ENCODE measurements around the gene RGS2.

Gene RGS2

GRCh38 chr1:192810253-192810880 lies 1.5 kb downstream of the RGS2 start:
- TF ChIP-seq CTBP1 (IDR thresholded peaks at IDR 0.05; ENCODE audit: borderline replicate concordance) (peak; percentile 17; the same call in 1 of the 2 replicates), L3MBTL2 (conservative IDR thresholded peaks at IDR 0.05) (no peak)
- TF ChIP-seq, protein P1, sequence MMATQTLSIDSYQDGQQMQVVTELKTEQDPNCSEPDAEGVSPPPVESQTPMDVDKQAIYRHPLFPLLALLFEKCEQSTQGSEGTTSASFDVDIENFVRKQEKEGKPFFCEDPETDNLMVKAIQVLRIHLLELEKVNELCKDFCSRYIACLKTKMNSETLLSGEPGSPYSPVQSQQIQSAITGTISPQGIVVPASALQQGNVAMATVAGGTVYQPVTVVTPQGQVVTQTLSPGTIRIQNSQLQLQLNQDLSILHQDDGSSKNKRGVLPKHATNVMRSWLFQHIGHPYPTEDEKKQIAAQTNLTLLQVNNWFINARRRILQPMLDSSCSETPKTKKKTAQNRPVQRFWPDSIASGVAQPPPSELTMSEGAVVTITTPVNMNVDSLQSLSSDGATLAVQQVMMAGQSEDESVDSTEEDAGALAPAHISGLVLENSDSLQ (IDR thresholded peaks at IDR 0.05), result peak; percentile 63
- ChIA-PET CTCF (interaction anchor here (1.1 kb wide), 1 partner anchor 209 kb away, joined by 3 read pairs; no protein-coding TSS in a partner anchor), POLR2A (interaction anchor here (1.1 kb wide), 1 partner anchor 9 kb away, joined by 3 read pairs; no protein-coding TSS in a partner anchor)
- no peak for DNase-seq (ENCODE audit: extremely low spot score)

GRCh38 chr1:192811006-192811405 lies 2.2 kb downstream of the RGS2 start:
- TF ChIP-seq HDGF (IDR thresholded peaks at IDR 0.05; ENCODE audit: borderline replicate concordance) (no peak), FOXK2 (IDR thresholded peaks at IDR 0.05) (no peak), NFRKB (IDR thresholded peaks at IDR 0.05) (no peak)
- ChIA-PET POLR2A (interaction anchor here (0.7 to 1.1 kb wide), 2 partner anchors 10 to 301 kb away, joined by 3 read pairs; no protein-coding TSS in a partner anchor), CTCF (interaction anchor here (1.1 kb wide), 1 partner anchor 209 kb away, joined by 3 read pairs; no protein-coding TSS in a partner anchor)
- DNase-seq (ENCODE audit: extremely low spot score), result no peak

GRCh38 chr1:192811594-192812239 lies 2.9 kb downstream of the RGS2 start:
- CTCF ChIA-PET, result no interaction called here
- TF ChIP-seq ARNT (IDR thresholded peaks at IDR 0.05) (no peak), CTBP1 (IDR thresholded peaks at IDR 0.05; ENCODE audit: borderline replicate concordance) (no peak), LEF1 (IDR thresholded peaks at IDR 0.05; ENCODE audit: borderline replicate concordance) (no peak), SP1 (IDR thresholded peaks at IDR 0.05) (no peak), BHLHE40 (IDR thresholded peaks at IDR 0.05; ENCODE audit: borderline replicate concordance) (no peak), FOXK2 (IDR thresholded peaks at IDR 0.05) (no peak), HDGF (IDR thresholded peaks at IDR 0.05; ENCODE audit: borderline replicate concordance) (no peak), FOXM1 (IDR thresholded peaks at IDR 0.05; ENCODE audit: borderline replicate concordance) (no peak)
- TF ChIP-seq, protein P1 (IDR thresholded peaks at IDR 0.05), result no peak
- POLR2A ChIA-PET, result interaction anchor here (0.7 kb wide), 1 partner anchor 300 kb away, joined by 3 read pairs; no protein-coding TSS in a partner anchor
- no peak for DNase-seq (ENCODE audit: extremely low spot score)

DNA sequence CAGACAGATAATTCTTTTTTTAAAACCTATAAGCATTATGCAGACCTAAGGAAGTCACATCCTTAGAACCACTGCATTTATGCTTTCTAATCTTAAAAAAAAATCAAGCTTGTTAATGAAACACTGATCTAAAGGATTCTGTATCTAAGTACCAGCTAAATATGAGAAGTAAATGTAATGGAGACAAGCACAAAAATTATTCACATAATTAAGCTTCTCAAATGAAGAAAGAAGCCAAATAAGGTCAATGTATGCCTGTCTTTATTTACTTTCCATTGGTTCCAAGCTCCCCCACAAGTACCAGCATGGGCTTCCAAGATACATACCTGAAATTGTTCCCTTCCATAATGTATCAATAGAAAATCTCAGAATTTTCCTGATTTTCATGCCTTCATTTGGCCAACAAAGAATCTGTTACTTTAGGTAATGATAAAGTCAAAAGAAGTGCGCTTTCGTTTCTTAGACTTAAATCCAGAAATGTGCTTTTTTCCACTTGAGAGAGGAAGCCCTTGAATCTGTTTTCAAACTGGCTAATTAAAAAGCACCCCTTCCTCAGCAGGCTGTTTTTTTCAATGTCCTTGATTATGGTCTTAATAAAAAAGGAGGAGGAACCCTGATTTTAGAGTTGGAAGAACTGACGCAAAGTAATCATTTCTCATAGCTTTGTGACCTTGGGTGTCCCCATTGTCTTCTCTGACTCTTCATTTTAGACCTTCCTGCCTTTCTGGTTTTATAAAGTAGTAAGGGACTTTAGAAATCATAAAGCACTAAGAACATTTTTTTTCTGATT lies 3.8 kb downstream of the RGS2 start:
- ChIA-PET CTCF (no interaction called here), POLR2A (no interaction called here)
- no peak for TF ChIP-seq ELF4 (IDR thresholded peaks at IDR 0.05)
- no peak for TF ChIP-seq HDGF (IDR thresholded peaks at IDR 0.05; ENCODE audit: borderline replicate concordance)
- TF ChIP-seq TARDBP (IDR thresholded peaks at IDR 0.05), result no peak
- no peak for TF ChIP-seq LEF1 (IDR thresholded peaks at IDR 0.05; ENCODE audit: borderline replicate concordance)
- no peak for TF ChIP-seq FOXA1 (IDR thresholded peaks at IDR 0.05)
- TF ChIP-seq, protein P1 (IDR thresholded peaks at IDR 0.05), result no peak
- no peak for TF ChIP-seq FOXK2 (IDR thresholded peaks at IDR 0.05)
- no peak for TF ChIP-seq NFRKB (IDR thresholded peaks at IDR 0.05)
- no peak for TF ChIP-seq FOXM1 (IDR thresholded peaks at IDR 0.05; ENCODE audit: borderline replicate concordance)
- no peak for TF ChIP-seq ZNF384 (IDR thresholded peaks at IDR 0.05)
- no peak for TF ChIP-seq L3MBTL2 (conservative IDR thresholded peaks at IDR 0.05)
- no peak for TF ChIP-seq ARNT (IDR thresholded peaks at IDR 0.05)
- no peak for TF ChIP-seq CTBP1 (IDR thresholded peaks at IDR 0.05; ENCODE audit: borderline replicate concordance)
- no peak for TF ChIP-seq BHLHE40 (IDR thresholded peaks at IDR 0.05; ENCODE audit: borderline replicate concordance)
- TF ChIP-seq SP1 (IDR thresholded peaks at IDR 0.05), result no peak
- TF ChIP-seq SUZ12 (IDR thresholded peaks at IDR 0.05), result no peak
- no peak for DNase-seq (ENCODE audit: extremely low spot score)

- POLR2A ChIA-PET, result no interaction called here
- no peak for TF ChIP-seq SUZ12 (IDR thresholded peaks at IDR 0.05)
- no peak for TF ChIP-seq L3MBTL2 (conservative IDR thresholded peaks at IDR 0.05)
- CTCF ChIA-PET, result interaction anchor here (1.0 kb wide), 1 partner anchor 8 kb away, joined by 3 read pairs; no protein-coding TSS in a partner anchor
Measured at GRCh38 chr1:192814805-192815204, 6.0 kb downstream of the RGS2 start.

DNA sequence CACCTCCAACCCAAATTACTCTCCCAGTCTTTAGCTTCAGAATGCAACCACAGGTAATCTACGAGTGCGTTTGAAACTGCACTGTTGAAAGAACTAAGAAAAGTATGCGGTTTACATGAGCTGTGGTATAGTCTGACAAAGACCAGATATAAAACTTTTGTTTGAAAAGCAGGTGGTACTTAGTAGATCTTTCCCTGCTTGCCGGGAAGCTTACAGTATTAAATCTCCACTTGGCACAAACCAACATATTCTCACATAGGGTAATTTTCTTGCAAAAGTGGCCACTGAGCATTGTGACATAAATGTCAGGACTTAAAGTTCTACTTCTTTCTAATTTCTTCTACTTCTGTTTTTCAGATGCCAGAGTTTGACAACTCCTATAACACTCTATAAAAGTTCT lies 8.4 kb downstream of the RGS2 start:
- DNase-seq (ENCODE audit: extremely low spot score), result no peak
- ChIA-PET CTCF (no interaction called here), POLR2A (no interaction called here)
- TF ChIP-seq BHLHE40 (IDR thresholded peaks at IDR 0.05; ENCODE audit: borderline replicate concordance), result no peak
- no peak for TF ChIP-seq HDGF (IDR thresholded peaks at IDR 0.05; ENCODE audit: borderline replicate concordance)
- TF ChIP-seq SP1 (IDR thresholded peaks at IDR 0.05), result no peak
- no peak for TF ChIP-seq LEF1 (IDR thresholded peaks at IDR 0.05; ENCODE audit: borderline replicate concordance)
- TF ChIP-seq ELF4 (IDR thresholded peaks at IDR 0.05), result no peak
- no peak for TF ChIP-seq CTBP1 (IDR thresholded peaks at IDR 0.05; ENCODE audit: borderline replicate concordance)
- TF ChIP-seq L3MBTL2 (conservative IDR thresholded peaks at IDR 0.05), result no peak
- TF ChIP-seq, protein P1 (IDR thresholded peaks at IDR 0.05), result no peak
- no peak for TF ChIP-seq FOXA1 (IDR thresholded peaks at IDR 0.05)
- no peak for TF ChIP-seq ARNT (IDR thresholded peaks at IDR 0.05)
- TF ChIP-seq NFRKB (IDR thresholded peaks at IDR 0.05), result no peak
- TF ChIP-seq ZNF384 (IDR thresholded peaks at IDR 0.05), result no peak
- TF ChIP-seq SUZ12 (IDR thresholded peaks at IDR 0.05), result no peak
- no peak for TF ChIP-seq FOXM1 (IDR thresholded peaks at IDR 0.05; ENCODE audit: borderline replicate concordance)
- no peak for TF ChIP-seq FOXK2 (IDR thresholded peaks at IDR 0.05)

More at GRCh38 chr1:192814805-192815204, 6.0 kb downstream of the RGS2 start:
- DNase-seq (ENCODE audit: extremely low spot score), result no peak
